ENCODE data around the gene PHLDB1.

The PHLDB1 gene

GRCh38 chr11:118606157-118606843 lies 1.1 kb upstream of the PHLDB1 start:
- DNase-seq: peak; percentile 40
- H3K27me3 ChIP-seq (ENCODE audit: control insufficient read depth in 1 of 2, insufficient read depth in 1 of 2, low read length in 2 of 2): no peaks in the 10 kb centered on the region
- peak overlapping the region in 1 of 2 experiments; percentile 35 for H3K14ac ChIP-seq (ENCODE audit: low read length in 2 of 2)
- WGBS: 38% methylated on average over 7 of the region's 7 CpGs
- H3K9me3 ChIP-seq (ENCODE audit: control insufficient read depth, low read length): no peaks in the 10 kb centered on the region
- H2BK120ac ChIP-seq (ENCODE audit: low read depth, low read length): peak overlapping the region; percentile 65
- peak overlapping the region; percentile 100 for H3K27ac ChIP-seq (ENCODE audit: low read length, poor library complexity, severe bottlenecking)
- peak overlapping the region; percentile 3 to 66 for H3K4ac ChIP-seq (ENCODE audit: low read depth in 1 of 2, low read length in 2 of 2)
- H4K91ac ChIP-seq (ENCODE audit: low read length): peak overlapping the region; percentile 92
- peaks cover 8% of the 10 kb centered on the region for H3K79me1 ChIP-seq (replicated peaks; ENCODE audit: low read length, poor library complexity, severe bottlenecking)
- H3K23ac ChIP-seq (ENCODE audit: low read length in 2 of 2): no peak overlapping the region
- H2BK12ac ChIP-seq (ENCODE audit: low read length in 2 of 2): peak overlapping the region; percentile 81 to 99
- peak overlapping the region; percentile 59 for H3K9ac ChIP-seq (ENCODE audit: low read length)
- H3K4me2 ChIP-seq (ENCODE audit: low read length, poor library complexity, severe bottlenecking): peak overlapping the region; percentile 75
- peaks cover 37% of the 10 kb centered on the region for H3K4me1 ChIP-seq (ENCODE audit: control insufficient read depth, insufficient read depth, low read depth, low read length)
- peak overlapping the region; percentile 10 to 90 for H3K18ac ChIP-seq (ENCODE audit: low read depth in 1 of 2, low read length in 2 of 2)
- no peak overlapping the region for H2AFZ ChIP-seq (ENCODE audit: low read depth, low read length)
- H2AK5ac ChIP-seq (ENCODE audit: low read length, severe bottlenecking): peak overlapping the region; percentile 100
- H2BK5ac ChIP-seq (ENCODE audit: low read depth, low read length, poor library complexity, severe bottlenecking): peak overlapping the region; percentile 97
- peak overlapping the region in 1 of 2 experiments; percentile 22 for H3K4me3 ChIP-seq (ENCODE audit: insufficient read depth in 1 of 2, low read depth in 1 of 2, low read length in 2 of 2)
- peak overlapping the region; percentile 85 for H4K8ac ChIP-seq (ENCODE audit: low read length)
- peak overlapping the region; percentile 36 for H2BK15ac ChIP-seq (ENCODE audit: low read depth, poor library complexity, severe bottlenecking)
- peaks cover 20 to 23% of the 10 kb centered on the region in 2 experiments for H3K36me3 ChIP-seq (ENCODE audit: control insufficient read depth in 1 of 2, insufficient read depth in 2 of 2, low read depth in 1 of 2, low read length in 2 of 2)

- Histone ChIP-seq H2BK15ac (ENCODE audit: low read depth, poor library complexity, severe bottlenecking) (peak overlapping the region; percentile 57), H3K4me2 (ENCODE audit: low read length, poor library complexity, severe bottlenecking) (peak overlapping the region; percentile 75), H3K79me1 (replicated peaks; ENCODE audit: low read length, poor library complexity, severe bottlenecking) (peaks cover 5% of the 10 kb centered on the region), H3K9ac (ENCODE audit: low read length) (peak overlapping the region; percentile 59), H3K9me3 (ENCODE audit: control insufficient read depth, low read length) (no peaks in the 10 kb centered on the region), H3K18ac (ENCODE audit: low read depth in 1 of 2, low read length in 2 of 2) (peak overlapping the region; percentile 10 to 86), H2BK5ac (ENCODE audit: low read depth, low read length, poor library complexity, severe bottlenecking) (peak overlapping the region; percentile 97), H4K8ac (ENCODE audit: low read length) (peak overlapping the region; percentile 24), H2AK5ac (ENCODE audit: low read length, severe bottlenecking) (peak overlapping the region; percentile 100), H2AFZ (ENCODE audit: low read depth, low read length) (no peak overlapping the region), H3K27me3 (ENCODE audit: control insufficient read depth in 1 of 2, insufficient read depth in 1 of 2, low read length in 2 of 2) (no peaks in the 10 kb centered on the region), H3K27ac (ENCODE audit: low read length, poor library complexity, severe bottlenecking) (peak overlapping the region; percentile 100), H3K23ac (ENCODE audit: low read length in 2 of 2) (no peak overlapping the region), H4K91ac (ENCODE audit: low read length) (peak overlapping the region; percentile 41), H3K4ac (ENCODE audit: low read depth in 1 of 2, low read length in 2 of 2) (peak overlapping the region; percentile 1 to 3), H3K4me1 (ENCODE audit: control insufficient read depth, insufficient read depth, low read depth, low read length) (peaks cover 38% of the 10 kb centered on the region), H2BK12ac (ENCODE audit: low read length in 2 of 2) (peak overlapping the region; percentile 18 to 99), H3K36me3 (ENCODE audit: control insufficient read depth in 1 of 2, insufficient read depth in 2 of 2, low read depth in 1 of 2, low read length in 2 of 2) (peaks cover 15 to 22% of the 10 kb centered on the region in 2 experiments), H3K4me3 (ENCODE audit: insufficient read depth in 1 of 2, low read depth in 1 of 2, low read length in 2 of 2) (peak overlapping the region in 1 of 2 experiments; percentile 35), H2BK120ac (ENCODE audit: low read depth, low read length) (peak overlapping the region; percentile 44), H3K14ac (ENCODE audit: low read length in 2 of 2) (peak overlapping the region in 1 of 2 experiments; percentile 35)
- DNase-seq: no peak
- 74% methylated on average over 7 of the region's 7 CpGs for WGBS
Observed at GRCh38 chr11:118606844-118607228, 579 bp upstream of the PHLDB1 start.

GRCh38 chr11:118608360-118609227 lies 1.2 kb downstream of the PHLDB1 start:
- peak overlapping the region; percentile 93 for H4K8ac ChIP-seq (ENCODE audit: low read length)
- H3K79me1 ChIP-seq (replicated peaks; ENCODE audit: low read length, poor library complexity, severe bottlenecking): no peaks in the 10 kb centered on the region
- H3K27ac ChIP-seq (ENCODE audit: low read length, poor library complexity, severe bottlenecking): peak overlapping the region; percentile 98
- peak overlapping the region; percentile 96 to 100 for H3K18ac ChIP-seq (ENCODE audit: low read depth in 1 of 2, low read length in 2 of 2)
- H2AK5ac ChIP-seq (ENCODE audit: low read length, severe bottlenecking): peak overlapping the region; percentile 69
- H3K4me3 ChIP-seq (ENCODE audit: insufficient read depth in 1 of 2, low read depth in 1 of 2, low read length in 2 of 2): peak overlapping the region; percentile 83 to 86
- H3K27me3 ChIP-seq (ENCODE audit: control insufficient read depth in 1 of 2, insufficient read depth in 1 of 2, low read length in 2 of 2): no peaks in the 10 kb centered on the region
- peak overlapping the region; percentile 95 to 97 for H3K4ac ChIP-seq (ENCODE audit: low read depth in 1 of 2, low read length in 2 of 2)
- peak overlapping the region; percentile 94 to 100 for H3K14ac ChIP-seq (ENCODE audit: low read length in 2 of 2)
- peak overlapping the region; percentile 99 for H4K91ac ChIP-seq (ENCODE audit: low read length)
- H3K4me2 ChIP-seq (ENCODE audit: low read length, poor library complexity, severe bottlenecking): peak overlapping the region; percentile 85
- H2BK5ac ChIP-seq (ENCODE audit: low read depth, low read length, poor library complexity, severe bottlenecking): peak overlapping the region; percentile 93
- peaks cover 49% of the 10 kb centered on the region for H3K4me1 ChIP-seq (ENCODE audit: control insufficient read depth, insufficient read depth, low read depth, low read length)
- H3K36me3 ChIP-seq (ENCODE audit: control insufficient read depth in 1 of 2, insufficient read depth in 2 of 2, low read depth in 1 of 2, low read length in 2 of 2): peaks cover 4 to 16% of the 10 kb centered on the region in 2 experiments
- H3K9me3 ChIP-seq (ENCODE audit: control insufficient read depth, low read length): no peaks in the 10 kb centered on the region
- H2BK12ac ChIP-seq (ENCODE audit: low read length in 2 of 2): peak overlapping the region; percentile 78 to 99
- H2AFZ ChIP-seq (ENCODE audit: low read depth, low read length): no peak overlapping the region
- H3K9ac ChIP-seq (ENCODE audit: low read length): peak overlapping the region; percentile 97
- H2BK120ac ChIP-seq (ENCODE audit: low read depth, low read length): peak overlapping the region; percentile 99
- peak overlapping the region in 1 of 2 experiments; percentile 99 for H3K23ac ChIP-seq (ENCODE audit: low read length in 2 of 2)
- DNase-seq: peak; percentile 94
- H2BK15ac ChIP-seq (ENCODE audit: low read depth, poor library complexity, severe bottlenecking): peak overlapping the region; percentile 98
- WGBS: 9% methylated on average over 48 of the region's 69 CpGs

All from mesenchymal stem cell (in vitro differentiated cells and primary cell).